NCI-H1436 treated with DMSO at 0.1 percent for 48 hours (cell line): ENCODE measurements around the gene RSAD1.
"Not testable (repeated sequence)": the region's sequence is repeated elsewhere in the genome, so short reads cannot be mapped to it uniquely, and the experiment has no call there.

Source experiments
- DNase-seq: peaks from one replicate; lab custom pipeline; 2025; lab: John Stamatoyannopoulos, UW

Gene RSAD1

GRCh38 chr17:50472761-50473161 lies 5.9 kb upstream of the RSAD1 start:
- not testable (repeated sequence) for DNase-seq

- no peak for DNase-seq
Observed at GRCh38 chr17:50473901-50474300, 4.8 kb upstream of the RSAD1 start.

- no peak for DNase-seq
Observed at GRCh38 chr17:50474523-50474922, 4.1 kb upstream of the RSAD1 start.

GRCh38 chr17:50475362-50475761 lies 3.3 kb upstream of the RSAD1 start:
- DNase-seq = no peak

GRCh38 chr17:50475775-50476544 lies 2.7 kb upstream of the RSAD1 start:
- DNase-seq = not testable (repeated sequence)

GRCh38 chr17:50476545-50477315 lies 1.9 kb upstream of the RSAD1 start:
- DNase-seq = no peak

- no peak for DNase-seq
Observed at GRCh38 chr17:50477976-50478375, 684 bp upstream of the RSAD1 start.

GRCh38 chr17:50479522-50480141 lies 972 bp downstream of the RSAD1 start:
- no peak for DNase-seq

- no peak for DNase-seq
Observed at GRCh38 chr17:50480142-50480764, 1.6 kb downstream of the RSAD1 start.

GRCh38 chr17:50480854-50481490 lies 2.3 kb downstream of the RSAD1 start:
- no peak for DNase-seq

GRCh38 chr17:50481648-50482047 lies 3.0 kb downstream of the RSAD1 start:
- no peak for DNase-seq

- no peak for DNase-seq
Observed at GRCh38 chr17:50482110-50482509, 3.5 kb downstream of the RSAD1 start.

GRCh38 chr17:50482516-50482915 lies 3.9 kb downstream of the RSAD1 start:
- DNase-seq = no peak

GRCh38 chr17:50483266-50483665 lies 4.6 kb downstream of the RSAD1 start:
- no peak for DNase-seq

- DNase-seq = no peak
Observed at GRCh38 chr17:50484386-50485155, 5.9 kb downstream of the RSAD1 start.

GRCh38 chr17:50487213-50488096 lies 8.8 kb downstream of the RSAD1 start:
- DNase-seq = no peak

GRCh38 chr17:50488880-50489279 lies 10.2 kb downstream of the RSAD1 start:
- DNase-seq = no peak

- DNase-seq = no peak
Observed at GRCh38 chr17:50491505-50491904, 12.8 kb downstream of the RSAD1 start.

GRCh38 chr17:50492214-50492613 lies 13.6 kb downstream of the RSAD1 start:
- no peak for DNase-seq

GRCh38 chr17:50493744-50494143 lies 15.1 kb downstream of the RSAD1 start:
- DNase-seq = no peak
